ENCODE measurements around the gene LMNTD2.

- TF ChIP-seq CTCF (IDR thresholded peaks at IDR 0.05) (no peak), ZFX (IDR thresholded peaks at IDR 0.05; ENCODE audit: borderline replicate concordance) (no peak)
Measured at GRCh38 chr11:557328-558132, 3.0 kb downstream of the LMNTD2 start.
